ENCODE results near the gene C19orf73.
A peak's percentile ranks its signal among the peaks of the same experiment; 100 is the strongest.
"Not testable (repeated sequence)": the region's sequence is repeated elsewhere in the genome, so short reads cannot be mapped to it uniquely, and the experiment has no call there.

Gene C19orf73

DNA sequence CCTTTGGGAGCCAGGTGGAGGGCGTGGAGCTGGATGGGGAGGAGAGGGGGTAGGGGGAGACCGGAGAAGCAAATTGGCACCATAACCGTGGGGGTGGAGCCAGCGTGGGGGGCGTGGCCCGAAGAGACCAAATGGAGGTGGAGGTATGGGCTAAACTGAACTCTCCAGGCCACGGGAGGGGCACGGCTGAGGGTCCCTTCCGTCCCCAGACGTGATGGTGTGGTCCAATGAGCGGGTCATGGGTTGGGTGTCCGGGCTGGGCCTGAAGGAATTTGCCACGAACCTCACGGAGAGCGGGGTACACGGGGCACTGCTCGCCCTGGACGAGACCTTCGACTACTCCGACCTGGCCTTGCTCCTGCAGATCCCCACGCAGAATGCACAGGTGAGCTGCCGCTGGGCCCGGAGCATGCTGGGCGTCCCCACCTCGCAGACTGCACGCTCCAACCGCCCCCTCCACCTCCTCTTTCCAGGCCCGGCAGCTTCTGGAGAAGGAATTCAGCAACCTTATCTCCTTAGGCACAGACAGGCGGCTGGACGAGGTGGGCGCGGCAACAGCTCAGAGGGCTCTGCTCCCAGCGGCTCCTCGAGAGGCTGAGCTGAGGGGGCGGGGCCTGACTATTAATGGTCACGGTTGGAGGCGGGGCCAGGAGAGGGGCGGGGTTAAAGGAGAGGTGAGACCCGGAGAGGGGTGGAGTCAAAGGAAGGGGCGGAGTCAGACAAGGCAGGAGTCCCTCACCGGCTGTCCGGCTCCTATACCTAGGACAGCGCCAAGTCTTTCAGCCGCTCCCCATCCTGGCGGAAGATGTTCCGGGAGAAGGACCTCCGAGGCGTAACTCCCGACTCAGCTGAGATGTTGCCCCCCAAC lies 30.1 kb upstream of the C19orf73 start:
- peak; percentile 50 for DNase-seq

DNA sequence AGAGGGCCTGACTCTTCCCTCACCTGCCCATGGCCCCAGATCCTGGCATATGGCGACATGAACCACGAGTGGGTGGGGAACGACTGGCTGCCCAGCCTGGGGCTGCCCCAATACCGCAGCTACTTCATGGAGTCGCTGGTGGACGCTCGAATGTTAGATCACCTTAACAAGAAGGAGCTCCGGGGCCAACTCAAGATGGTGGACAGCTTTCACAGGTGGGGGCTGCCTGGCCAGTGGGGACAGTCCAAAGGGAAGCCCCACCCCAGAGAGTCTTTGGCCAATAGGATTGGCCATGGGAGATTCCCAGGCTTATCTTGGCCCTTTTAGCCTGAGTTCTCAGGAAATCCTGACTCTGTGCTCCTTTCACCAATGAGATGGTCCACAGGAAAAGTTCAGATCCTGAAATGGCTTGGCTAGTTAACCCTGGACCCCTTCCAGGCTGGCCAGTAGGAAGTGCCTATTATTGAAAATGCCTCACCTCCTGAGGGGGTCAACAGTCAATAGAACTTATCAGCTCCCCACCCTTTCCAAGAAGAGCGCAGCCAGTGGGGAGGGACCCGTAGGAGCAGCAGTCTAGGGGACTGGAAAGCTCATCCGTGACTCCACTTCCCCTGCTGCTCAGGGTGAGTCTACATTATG lies 29.2 kb upstream of the C19orf73 start:
- no peak for DNase-seq

- DNase-seq: not testable (repeated sequence)
Measured at GRCh38 chr19:49146408-49146770, 27.4 kb upstream of the C19orf73 start.

DNA sequence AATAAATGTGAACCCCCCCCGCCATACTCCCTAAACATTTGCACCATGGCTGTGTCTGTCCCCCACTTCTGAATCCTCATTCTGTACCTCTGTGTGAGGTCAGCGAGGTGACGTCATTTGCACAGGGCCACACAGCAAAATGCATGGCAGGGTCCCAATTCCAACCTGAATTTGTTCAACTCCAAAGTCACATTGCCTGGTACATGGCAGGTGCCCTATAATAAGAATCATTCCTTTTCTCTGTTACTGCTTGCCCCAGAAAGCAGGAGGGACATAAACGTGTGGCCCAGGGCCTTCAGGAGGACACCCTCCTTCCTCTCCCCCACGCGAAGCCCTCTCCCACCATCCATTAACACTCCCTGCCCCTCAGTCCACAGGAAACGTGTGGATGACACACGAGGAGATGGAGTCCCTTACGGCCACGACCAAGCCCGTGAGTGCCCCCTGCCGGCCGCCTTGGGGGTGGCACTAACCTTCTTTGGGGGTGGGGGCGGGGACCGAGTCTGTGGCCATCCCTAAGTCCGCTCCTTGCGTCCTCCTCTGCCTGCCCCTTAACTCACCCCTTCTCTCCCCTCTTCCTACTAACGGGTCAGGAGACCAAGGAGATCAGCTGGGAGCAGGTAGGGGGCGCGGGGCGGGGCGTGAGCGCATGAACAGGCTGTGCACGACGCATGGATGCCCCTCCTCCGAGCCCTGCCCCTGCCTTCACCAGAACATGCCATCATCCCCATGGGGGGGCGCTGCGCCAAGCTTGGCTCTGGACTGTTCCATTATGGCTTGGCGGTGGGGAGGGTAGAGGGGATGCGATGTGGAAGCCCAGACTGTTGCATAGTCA lies 26.8 kb upstream of the C19orf73 start:
- DNase-seq: peak; percentile 66

DNA sequence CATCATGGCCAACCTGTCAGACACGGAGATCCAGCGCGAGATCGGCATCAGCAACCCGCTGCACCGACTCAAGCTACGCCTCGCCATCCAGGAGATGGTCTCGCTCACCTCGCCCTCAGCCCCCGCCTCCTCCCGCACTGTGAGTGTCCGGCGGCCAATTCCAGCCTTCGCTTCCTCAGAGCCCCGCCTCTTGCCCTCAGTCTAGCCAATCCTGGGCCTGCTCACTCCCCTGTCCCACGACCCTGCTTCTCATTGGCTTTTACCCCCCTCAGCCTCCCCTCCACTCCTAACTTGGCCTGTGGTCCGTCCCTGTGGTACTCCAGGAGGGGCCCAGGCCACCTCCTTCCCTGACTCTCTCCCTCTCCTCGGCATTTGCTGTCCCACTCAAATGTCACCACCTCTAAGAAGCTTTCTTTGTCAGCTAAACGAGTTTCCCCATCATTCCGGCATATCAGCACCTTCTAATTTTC lies 24.0 kb upstream of the C19orf73 start:
- DNase-seq: no peak

DNA sequence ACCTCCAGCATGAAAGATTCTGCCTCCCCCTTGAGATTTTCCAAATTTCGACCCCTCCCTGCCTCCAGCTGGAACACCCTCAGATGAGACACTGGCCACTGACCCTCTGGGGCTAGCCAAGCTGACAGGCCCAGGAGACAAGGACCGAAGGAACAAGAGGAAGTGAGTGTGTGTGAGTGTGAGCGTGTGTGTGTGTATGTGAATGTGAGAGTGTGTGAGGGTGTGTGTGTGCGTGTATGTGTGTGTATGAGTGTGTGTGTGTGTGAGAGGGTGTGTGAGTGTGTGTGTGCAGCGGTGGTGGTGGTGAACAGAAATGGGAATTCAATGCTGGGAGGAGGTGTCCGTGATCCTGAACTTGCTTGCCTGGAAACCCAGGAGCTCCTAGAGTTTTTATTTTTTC lies 22.4 kb upstream of the C19orf73 start:
- DNase-seq: no peak

- DNase-seq: no peak
Measured at GRCh38 chr19:49140951-49141350, 22.0 kb upstream of the C19orf73 start.

- DNase-seq: no peak
Measured at GRCh38 chr19:49136771-49137171, 17.8 kb upstream of the C19orf73 start.

DNA sequence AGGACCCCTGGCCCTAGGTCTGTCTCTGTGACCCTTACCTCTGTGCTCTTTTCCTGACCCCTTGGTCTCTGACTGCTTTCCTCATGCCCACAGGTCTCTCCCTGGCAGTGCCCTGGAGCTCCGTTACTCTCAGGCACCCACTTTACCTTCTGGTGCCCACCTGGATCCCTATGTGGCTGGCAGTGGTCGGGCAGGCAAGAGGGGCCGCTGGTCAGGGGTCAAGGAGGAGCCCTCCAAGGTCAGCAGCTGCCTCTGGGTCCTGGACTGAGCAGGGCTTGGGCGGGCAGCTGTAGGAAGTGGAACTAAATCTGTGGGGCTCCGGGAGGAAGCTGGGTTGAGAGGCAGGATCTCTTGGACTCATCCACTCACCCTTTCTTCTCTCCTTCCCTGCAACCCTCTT lies 16.7 kb upstream of the C19orf73 start:
- no peak for DNase-seq

- no peak for DNase-seq
Measured at GRCh38 chr19:49133621-49134454, 14.9 kb upstream of the C19orf73 start.

GRCh38 chr19:49132974-49133609 lies 14.1 kb upstream of the C19orf73 start:
- no peak for DNase-seq

DNA sequence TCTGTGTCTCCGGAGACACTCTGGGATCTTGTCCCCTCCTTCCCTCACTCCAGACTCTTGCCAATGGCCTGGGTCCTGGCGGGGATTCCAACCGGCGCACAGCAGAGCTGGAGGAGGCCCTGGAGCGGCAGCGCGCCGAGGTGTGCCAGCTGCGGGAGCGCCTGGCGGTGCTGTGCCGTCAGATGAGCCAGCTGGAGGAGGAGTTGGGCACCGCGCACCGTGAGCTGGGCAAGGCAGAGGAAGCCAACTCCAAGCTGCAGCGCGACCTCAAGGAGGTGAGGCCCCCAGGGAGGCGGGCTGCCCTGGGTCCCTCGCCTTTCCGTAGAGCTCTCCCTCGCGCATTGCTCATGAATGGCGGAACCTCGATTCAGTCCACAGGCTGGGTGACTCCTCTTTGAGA lies 11.4 kb upstream of the C19orf73 start:
- DNase-seq: no peak

- DNase-seq: no peak
Measured at GRCh38 chr19:49129238-49129583, 10.3 kb upstream of the C19orf73 start.

DNA sequence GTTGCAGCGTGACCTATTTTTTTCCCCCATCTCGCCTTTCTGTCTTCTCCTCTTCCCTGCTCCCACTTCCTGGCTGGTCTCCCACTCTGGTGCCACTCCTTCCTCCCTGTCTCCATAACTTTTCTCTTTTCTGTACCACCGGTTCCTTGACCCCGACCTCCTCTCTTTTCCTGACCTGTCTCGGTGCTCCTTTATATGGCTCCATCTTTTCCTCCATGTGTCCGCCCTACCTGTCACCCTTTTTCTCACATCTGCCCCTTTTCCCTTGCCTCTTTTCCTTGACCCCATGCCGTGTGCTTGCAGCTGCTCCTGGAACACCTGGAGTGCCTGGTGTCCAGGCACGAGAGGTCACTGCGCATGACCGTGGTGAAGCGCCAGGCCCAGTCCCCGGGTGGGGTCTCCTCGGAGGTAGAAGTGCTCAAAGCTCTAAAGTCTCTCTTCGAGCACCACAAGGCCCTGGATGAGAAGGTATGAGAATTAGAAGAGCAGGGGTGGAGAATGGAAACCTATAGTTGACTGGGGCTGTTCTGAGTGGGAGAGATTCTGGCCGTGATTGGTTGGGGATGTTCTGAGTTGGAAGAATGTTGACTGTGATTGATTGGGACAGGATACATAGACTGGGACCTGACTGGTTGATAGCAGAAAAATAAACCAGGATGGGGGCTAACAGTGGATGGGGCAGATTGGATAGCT lies 9.7 kb upstream of the C19orf73 start:
- DNase-seq: no peak

DNA sequence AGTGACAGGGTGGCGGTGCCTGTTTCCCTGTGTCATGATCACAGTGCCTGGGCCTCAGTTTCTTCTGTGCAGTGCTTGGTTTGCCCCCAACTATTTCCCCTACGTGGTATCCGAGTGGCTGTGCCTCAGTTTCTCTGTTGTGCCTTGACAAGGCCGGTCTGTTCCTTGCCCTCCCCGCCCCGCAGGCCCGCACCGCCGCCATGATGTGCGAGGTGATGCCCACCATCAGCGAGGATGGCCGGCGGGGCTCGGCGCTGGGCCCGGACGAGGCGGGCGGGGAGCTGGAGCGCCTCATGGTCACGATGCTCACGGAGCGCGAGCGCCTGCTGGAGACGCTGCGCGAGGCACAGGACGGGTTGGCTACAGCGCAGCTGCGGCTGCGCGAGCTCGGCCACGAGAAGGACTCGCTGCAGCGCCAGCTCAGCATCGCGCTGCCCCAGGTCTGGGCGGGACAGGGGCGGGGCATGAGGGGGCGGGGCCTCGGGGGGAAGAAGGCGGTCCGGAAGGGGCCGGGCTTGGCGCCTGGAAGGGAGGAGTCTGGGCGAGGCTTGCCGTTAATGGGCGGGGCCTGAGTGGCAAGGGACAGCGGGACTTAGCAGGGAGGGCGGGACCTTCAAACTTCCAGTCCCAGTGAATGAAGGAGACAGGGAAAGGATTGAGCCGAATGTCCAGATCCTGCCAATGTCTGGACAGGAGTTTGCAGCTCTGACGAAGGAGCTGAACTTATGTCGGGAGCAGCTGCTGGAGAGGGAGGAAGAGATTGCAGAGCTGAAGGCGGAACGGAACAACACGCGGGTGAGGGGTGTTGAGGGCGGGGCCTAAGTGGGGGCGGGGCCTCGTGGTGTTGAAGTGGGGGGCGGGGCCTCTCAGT lies 9.0 kb upstream of the C19orf73 start:
- peak; percentile 91 for DNase-seq

GRCh38 chr19:49127225-49127624 lies 8.3 kb upstream of the C19orf73 start:
- DNase-seq: not testable (repeated sequence)

- no peak for DNase-seq
Measured at GRCh38 chr19:49126575-49126974, 7.6 kb upstream of the C19orf73 start.

DNA sequence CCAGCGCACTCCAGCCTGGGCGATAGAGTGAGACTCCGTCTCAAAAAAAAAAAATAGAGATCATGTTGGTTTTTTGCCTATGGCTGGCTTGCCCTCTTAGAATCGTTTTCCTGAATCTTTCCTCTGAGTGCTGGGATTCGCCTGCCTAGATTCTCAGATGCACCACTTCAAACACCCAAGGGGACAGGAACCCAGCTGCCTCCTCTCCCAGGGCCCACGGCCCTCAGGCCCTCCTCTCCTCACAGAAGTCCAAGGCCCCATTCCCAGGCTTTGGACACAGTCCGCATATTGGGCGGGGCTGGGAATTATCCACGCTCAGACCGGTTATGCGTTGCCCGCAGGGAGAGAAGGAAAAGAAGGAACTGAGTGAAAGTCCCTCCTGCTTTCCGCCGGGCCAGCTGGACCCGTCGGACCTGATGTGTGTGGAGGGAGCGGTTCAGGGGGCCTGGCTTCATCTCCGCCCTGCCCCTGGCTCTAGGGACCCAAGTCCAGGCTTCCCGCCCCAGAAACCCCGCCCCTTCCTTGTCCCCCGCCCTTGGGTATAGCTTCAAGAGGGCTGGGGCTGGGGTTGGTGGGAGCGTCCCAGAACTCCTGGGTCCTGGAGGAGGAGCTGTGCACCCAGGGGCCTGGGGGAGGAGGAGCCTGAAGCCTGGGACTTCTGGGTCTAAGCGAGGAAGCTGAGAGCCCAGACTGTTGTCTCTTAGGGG lies 6.2 kb upstream of the C19orf73 start:
- no peak for DNase-seq

- not testable (repeated sequence) for DNase-seq
Measured at GRCh38 chr19:49123285-49123684, 4.3 kb upstream of the C19orf73 start.

- DNase-seq: not testable (repeated sequence)
Measured at GRCh38 chr19:49121841-49122240, 2.9 kb upstream of the C19orf73 start.

Measured in activated effector memory CD4-positive, alpha-beta T cell treated with Interleukin-2 at 50 U/mL for 16 hours (primary cell).